NCI-H187 (cell line): ENCODE results near the gene IMPG2.

Source experiments
- DNase-seq, 2 experiments: peaks; one replicate each; lab custom pipeline; 2025; lab: John Stamatoyannopoulos, UW

Gene IMPG2

GRCh38 chr3:101273608-101274007 is 46.8 kb downstream of the IMPG2 start:
- no peak for DNase-seq

GRCh38 chr3:101273156-101273555 is 47.2 kb downstream of the IMPG2 start:
- no peak for DNase-seq

GRCh38 chr3:101271728-101272127 is 48.6 kb downstream of the IMPG2 start:
- DNase-seq: no peak

- DNase-seq: no peak
Measured at GRCh38 chr3:101270149-101270548, 50.2 kb downstream of the IMPG2 start.

- DNase-seq: no peak
Measured at GRCh38 chr3:101268971-101269671, 51.3 kb downstream of the IMPG2 start.

- DNase-seq: no peak
Measured at GRCh38 chr3:101268141-101268540, 52.2 kb downstream of the IMPG2 start.

GRCh38 chr3:101266566-101266965 is 53.8 kb downstream of the IMPG2 start:
- DNase-seq: no peak

- DNase-seq: no peak
Measured at GRCh38 chr3:101266071-101266470, 54.3 kb downstream of the IMPG2 start.

GRCh38 chr3:101262393-101263240 is 57.8 kb downstream of the IMPG2 start:
- no peak for DNase-seq

- DNase-seq: no peak
Measured at GRCh38 chr3:101261506-101261905, 58.9 kb downstream of the IMPG2 start.

GRCh38 chr3:101259485-101260341 is 60.7 kb downstream of the IMPG2 start:
- DNase-seq: no peak

- DNase-seq: no peak
Measured at GRCh38 chr3:101256511-101256910, 63.9 kb downstream of the IMPG2 start.

GRCh38 chr3:101255441-101255840 is 64.9 kb downstream of the IMPG2 start:
- no peak for DNase-seq

GRCh38 chr3:101253396-101253795 is 67.0 kb downstream of the IMPG2 start:
- no peak for DNase-seq

GRCh38 chr3:101252945-101253344 is 67.4 kb downstream of the IMPG2 start:
- no peak for DNase-seq

- DNase-seq: no peak
Measured at GRCh38 chr3:101252307-101252706, 68.1 kb downstream of the IMPG2 start.

GRCh38 chr3:101251441-101251840 is 68.9 kb downstream of the IMPG2 start:
- no peak for DNase-seq

GRCh38 chr3:101249522-101249921 is 70.9 kb downstream of the IMPG2 start:
- DNase-seq: no peak

GRCh38 chr3:101248736-101249135 is 71.6 kb downstream of the IMPG2 start:
- DNase-seq: no peak

- no peak for DNase-seq
Measured at GRCh38 chr3:101244212-101244575, 76.2 kb downstream of the IMPG2 start.

- DNase-seq: no peak
Measured at GRCh38 chr3:101243285-101244211, 76.8 kb downstream of the IMPG2 start.
